ENCODE data around the gene GDPGP1.

DNA sequence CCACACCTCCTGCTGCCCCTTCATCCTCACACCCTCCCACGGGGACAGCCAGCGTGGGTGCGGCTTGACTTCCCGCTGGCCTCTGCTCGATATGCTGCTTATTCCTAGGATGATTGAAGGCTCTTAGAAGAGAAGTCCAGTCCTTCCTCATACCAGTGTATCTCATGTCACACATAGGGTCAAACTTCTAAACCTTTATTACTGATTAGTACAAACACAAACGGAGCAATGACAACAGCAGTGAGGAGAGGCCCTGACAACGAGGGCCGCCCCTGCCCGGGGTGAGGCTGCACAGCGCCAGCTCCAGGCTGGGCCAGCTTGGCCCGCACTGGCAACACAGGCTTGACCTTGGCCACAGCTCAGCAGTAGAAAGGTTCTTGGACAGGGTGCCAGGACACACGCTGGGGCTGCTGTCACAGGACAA lies 3.9 kb upstream of the GDPGP1 start:
- TF ChIP-seq, protein P1, sequence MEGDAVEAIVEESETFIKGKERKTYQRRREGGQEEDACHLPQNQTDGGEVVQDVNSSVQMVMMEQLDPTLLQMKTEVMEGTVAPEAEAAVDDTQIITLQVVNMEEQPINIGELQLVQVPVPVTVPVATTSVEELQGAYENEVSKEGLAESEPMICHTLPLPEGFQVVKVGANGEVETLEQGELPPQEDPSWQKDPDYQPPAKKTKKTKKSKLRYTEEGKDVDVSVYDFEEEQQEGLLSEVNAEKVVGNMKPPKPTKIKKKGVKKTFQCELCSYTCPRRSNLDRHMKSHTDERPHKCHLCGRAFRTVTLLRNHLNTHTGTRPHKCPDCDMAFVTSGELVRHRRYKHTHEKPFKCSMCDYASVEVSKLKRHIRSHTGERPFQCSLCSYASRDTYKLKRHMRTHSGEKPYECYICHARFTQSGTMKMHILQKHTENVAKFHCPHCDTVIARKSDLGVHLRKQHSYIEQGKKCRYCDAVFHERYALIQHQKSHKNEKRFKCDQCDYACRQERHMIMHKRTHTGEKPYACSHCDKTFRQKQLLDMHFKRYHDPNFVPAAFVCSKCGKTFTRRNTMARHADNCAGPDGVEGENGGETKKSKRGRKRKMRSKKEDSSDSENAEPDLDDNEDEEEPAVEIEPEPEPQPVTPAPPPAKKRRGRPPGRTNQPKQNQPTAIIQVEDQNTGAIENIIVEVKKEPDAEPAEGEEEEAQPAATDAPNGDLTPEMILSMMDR (IDR thresholded peaks at IDR 0.05): no peak
- TF ChIP-seq CHD2 (IDR thresholded peaks at IDR 0.05; ENCODE audit: low read length, partially characterized antibody): no peak
